ENCODE results near the gene PIK3C2G. TPM values are rescaled to one million over a fixed set of nuclear protein-coding genes. Genes with fewer than 3 reads are reported as not detected.

Gene PIK3C2G
- total RNA-seq, 1 donor from 2014 or later: 0.69 TPM

GRCh38 chr12:18340786-18341185 lies 79.5 kb downstream of the PIK3C2G start:
- intact Hi-C loops (cut with DNase I): no loop called here
- ATAC-seq: no peak

GRCh38 chr12:18343708-18344107 lies 82.4 kb downstream of the PIK3C2G start:
- H3K27ac ChIP-seq: no peak overlapping the region
- H3K4me3 ChIP-seq: no peak overlapping the region
- DNase-seq: no peak
- H3K36me3 ChIP-seq: no peaks in the 10 kb centered on the region
- no peak for ATAC-seq
- intact Hi-C loops (cut with DNase I): no loop called here
- no peaks in the 10 kb centered on the region for H3K4me1 ChIP-seq
- H3K27me3 ChIP-seq: no peaks in the 10 kb centered on the region
- no peak for TF ChIP-seq CTCF (IDR thresholded peaks at IDR 0.05)
- H3K9me3 ChIP-seq: no peaks in the 10 kb centered on the region

More at GRCh38 chr12:18340786-18341185, 79.5 kb downstream of the PIK3C2G start:
- H3K27ac ChIP-seq: no peak overlapping the region
- no peaks in the 10 kb centered on the region for H3K27me3 ChIP-seq
- TF ChIP-seq CTCF (IDR thresholded peaks at IDR 0.05): no peak
- no peaks in the 10 kb centered on the region for H3K9me3 ChIP-seq
- H3K36me3 ChIP-seq: no peaks in the 10 kb centered on the region
- no peak overlapping the region for H3K4me3 ChIP-seq
- no peaks in the 10 kb centered on the region for H3K4me1 ChIP-seq
- DNase-seq: no peak

- no peaks in the 10 kb centered on the region for H3K27me3 ChIP-seq
- H3K4me1 ChIP-seq: no peaks in the 10 kb centered on the region
- DNase-seq: no peak
- H3K27ac ChIP-seq: no peak overlapping the region
- intact Hi-C loops (cut with DNase I): no loop called here
- no peak for ATAC-seq
- H3K36me3 ChIP-seq: no peaks in the 10 kb centered on the region
- no peak for TF ChIP-seq CTCF (IDR thresholded peaks at IDR 0.05)
- no peak overlapping the region for H3K4me3 ChIP-seq
- no peaks in the 10 kb centered on the region for H3K9me3 ChIP-seq
These were observed 83.9 kb downstream of the PIK3C2G start for GRCh38 chr12:18345021-18345735.

GRCh38 chr12:18352312-18352711 lies 91.0 kb downstream of the PIK3C2G start:
- H3K27me3 ChIP-seq: no peaks in the 10 kb centered on the region
- H3K4me3 ChIP-seq: no peak overlapping the region
- DNase-seq (no peak), ATAC-seq (no peak)
- intact Hi-C loops (cut with DNase I): no loop called here
- TF ChIP-seq CTCF (IDR thresholded peaks at IDR 0.05): no peak
- H3K4me1 ChIP-seq: no peaks in the 10 kb centered on the region
- no peaks in the 10 kb centered on the region for H3K9me3 ChIP-seq
- no peaks in the 10 kb centered on the region for H3K36me3 ChIP-seq
- H3K27ac ChIP-seq: no peak overlapping the region

GRCh38 chr12:18355429-18355828 lies 94.1 kb downstream of the PIK3C2G start:
- Histone ChIP-seq H3K27ac (no peak overlapping the region), H3K27me3 (no peaks in the 10 kb centered on the region), H3K4me1 (no peaks in the 10 kb centered on the region), H3K4me3 (no peak overlapping the region), H3K36me3 (no peaks in the 10 kb centered on the region), H3K9me3 (no peaks in the 10 kb centered on the region)
- no peak for DNase-seq
- intact Hi-C loops (cut with DNase I): no loop called here
- TF ChIP-seq CTCF (IDR thresholded peaks at IDR 0.05): no peak
- no peak for ATAC-seq

- no peaks in the 10 kb centered on the region for H3K9me3 ChIP-seq
- ATAC-seq: no peak
These were observed 96.8 kb downstream of the PIK3C2G start for GRCh38 chr12:18358077-18358476.

More at GRCh38 chr12:18358077-18358476, 96.8 kb downstream of the PIK3C2G start:
- Histone ChIP-seq H3K4me3 (no peak overlapping the region), H3K27ac (no peak overlapping the region), H3K36me3 (no peaks in the 10 kb centered on the region), H3K4me1 (no peaks in the 10 kb centered on the region), H3K27me3 (no peaks in the 10 kb centered on the region)
- intact Hi-C loops (cut with DNase I): no loop called here
- no peak for TF ChIP-seq CTCF (IDR thresholded peaks at IDR 0.05)
- DNase-seq: no peak

Measured in upper lobe of right lung (tissue), 1 donor.